ENCODE data around the gene GNL1. TPM values are rescaled to one million over a fixed set of nuclear protein-coding genes. Genes with fewer than 3 reads are reported as not detected.

GNL1 gene
- total and polyA plus RNA-seq, 10 of the 15 experiments (the other 5 are each of a cell fraction or from before 2014, with no cell fraction given) = 0.18 to 64.5 (median 45.5) TPM

DNA sequence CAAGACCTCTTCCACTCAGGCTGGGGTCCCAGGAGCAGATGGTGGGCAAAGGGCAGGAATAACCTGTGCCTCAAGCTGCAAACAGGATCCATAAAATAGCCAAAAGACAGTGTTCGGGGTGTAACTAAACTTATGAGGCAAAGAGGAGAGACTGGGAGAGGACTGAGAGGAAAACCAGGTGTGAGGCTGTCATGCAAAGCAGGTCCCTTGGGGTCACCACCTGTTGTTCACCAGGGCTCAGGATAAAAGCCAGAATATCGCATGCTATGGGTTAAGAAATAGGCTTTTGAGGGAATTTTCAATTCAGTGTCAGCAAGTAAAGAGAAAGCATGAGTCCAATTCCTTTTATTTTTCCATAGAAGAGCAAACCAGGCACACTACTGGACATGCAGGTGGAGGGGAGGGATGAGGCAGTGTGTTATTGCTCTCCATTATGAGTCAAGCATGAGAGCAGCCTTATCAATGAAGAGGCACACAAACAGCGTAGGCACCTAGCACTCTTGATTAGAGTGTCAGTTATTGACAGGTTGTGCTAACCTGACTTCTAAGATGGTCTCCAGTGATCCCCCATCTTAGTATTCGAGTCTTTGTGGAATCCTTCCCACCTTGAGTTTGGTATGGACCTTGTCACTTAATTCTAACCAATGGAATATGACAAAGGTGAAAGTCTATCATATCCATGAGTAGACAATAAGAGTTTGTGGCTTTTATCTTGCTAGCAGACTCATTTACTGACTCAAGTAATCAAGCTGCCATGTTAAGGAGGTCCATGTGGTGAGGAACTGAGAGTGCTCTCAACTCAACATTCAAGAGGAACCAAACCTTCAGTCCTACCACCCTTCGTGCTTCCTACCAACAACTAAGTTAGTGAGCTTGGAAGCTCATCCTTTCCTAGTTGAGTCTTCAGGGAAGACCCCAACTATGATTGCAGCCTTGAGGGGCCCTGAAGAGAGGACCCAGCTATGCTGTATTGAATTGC, 48.2 kb downstream of the GNL1 start:
- ChIA-PET POLR2A (interaction anchor here (0.6 to 2.9 kb wide), 4 partner anchors 9 to 25 kb away, joined by 3 to 16 read pairs (median 11); no protein-coding TSS in a partner anchor), RAD21 (ENCODE audit: unreplicated experiment) (interaction anchor here (0.8 to 3.4 kb wide), 6 partner anchors 8 to 49 kb away, joined by 3 to 30 read pairs (median 6); partner anchors contain the start of gene PRR3), CTCF (interaction anchor here (0.8 to 3.7 kb wide), 7 partner anchors 15 to 89 kb away, joined by 3 to 23 read pairs (median 7); no protein-coding TSS in a partner anchor), SMC1A (ENCODE audit: uncharacterized antibody, unreplicated experiment) (interaction anchor here (0.6 to 5.1 kb wide), 11 partner anchors 8 to 210 kb away, joined by 3 to 71 read pairs (median 5); no protein-coding TSS in a partner anchor)
- Histone ChIP-seq H3K27me3 (replicated peaks in 1 of 2; ENCODE audit: control insufficient read depth in 2 of 2, insufficient read depth in 2 of 2, low read length in 1 of 2) (no peaks in the 10 kb centered on the region), H3K4me2 (ENCODE audit: control insufficient read depth, insufficient read depth) (peak overlapping the region; percentile 75), H2AFZ (ENCODE audit: control insufficient read depth, low read depth, low read length) (peak overlapping the region; percentile 26), H3K9me3 (replicated peaks; ENCODE audit: control insufficient read depth, insufficient read depth, low read length) (no peaks in the 10 kb centered on the region), H3K4me3 (peak overlapping the region; percentile 31; the same call in 1 of the 2 replicates), H3K4me1 (ENCODE audit: control insufficient read depth, insufficient read depth, low read length) (peaks cover 53% of the 10 kb centered on the region), H3K36me3 (ENCODE audit: control insufficient read depth in 2 of 2, insufficient read depth in 2 of 2, low read length in 1 of 2) (no peaks in the 10 kb centered on the region), H4K20me1 (ENCODE audit: control insufficient read depth, insufficient read depth) (no peaks in the 10 kb centered on the region), H3K9ac (ENCODE audit: control insufficient read depth, insufficient read depth, low read length) (peak overlapping the region; percentile 67), H3K27ac (ENCODE audit: control insufficient read depth, insufficient read depth) (peak overlapping the region; percentile 97), H3K79me2 (ENCODE audit: control insufficient read depth, insufficient read depth, low read length) (no peaks in the 10 kb centered on the region)
- no peak for DNase-seq (ENCODE audit: low read depth, low spot score)
- in situ Hi-C loops (cut with MboI) = no loop called here
- peak; percentile 80 for ATAC-seq
- peak; percentile 66 for FAIRE-seq
- BruUV-seq (replicated peaks) = no TSS peak
- intact Hi-C loops (cut with micrococcal nuclease; ENCODE audit: unreplicated experiment) = loop anchor here (2.0 kb wide), 2 partner anchors 19 to 21 kb away; partner anchors contain the start of gene HLA-E
- 12% methylated on average over 5 of the region's 5 CpGs for WGBS (ENCODE audit: insufficient coverage, insufficient replicate concordance, low lambda C conversion rate, missing lambda C conversion rate)
- TF ChIP-seq, protein P1, sequence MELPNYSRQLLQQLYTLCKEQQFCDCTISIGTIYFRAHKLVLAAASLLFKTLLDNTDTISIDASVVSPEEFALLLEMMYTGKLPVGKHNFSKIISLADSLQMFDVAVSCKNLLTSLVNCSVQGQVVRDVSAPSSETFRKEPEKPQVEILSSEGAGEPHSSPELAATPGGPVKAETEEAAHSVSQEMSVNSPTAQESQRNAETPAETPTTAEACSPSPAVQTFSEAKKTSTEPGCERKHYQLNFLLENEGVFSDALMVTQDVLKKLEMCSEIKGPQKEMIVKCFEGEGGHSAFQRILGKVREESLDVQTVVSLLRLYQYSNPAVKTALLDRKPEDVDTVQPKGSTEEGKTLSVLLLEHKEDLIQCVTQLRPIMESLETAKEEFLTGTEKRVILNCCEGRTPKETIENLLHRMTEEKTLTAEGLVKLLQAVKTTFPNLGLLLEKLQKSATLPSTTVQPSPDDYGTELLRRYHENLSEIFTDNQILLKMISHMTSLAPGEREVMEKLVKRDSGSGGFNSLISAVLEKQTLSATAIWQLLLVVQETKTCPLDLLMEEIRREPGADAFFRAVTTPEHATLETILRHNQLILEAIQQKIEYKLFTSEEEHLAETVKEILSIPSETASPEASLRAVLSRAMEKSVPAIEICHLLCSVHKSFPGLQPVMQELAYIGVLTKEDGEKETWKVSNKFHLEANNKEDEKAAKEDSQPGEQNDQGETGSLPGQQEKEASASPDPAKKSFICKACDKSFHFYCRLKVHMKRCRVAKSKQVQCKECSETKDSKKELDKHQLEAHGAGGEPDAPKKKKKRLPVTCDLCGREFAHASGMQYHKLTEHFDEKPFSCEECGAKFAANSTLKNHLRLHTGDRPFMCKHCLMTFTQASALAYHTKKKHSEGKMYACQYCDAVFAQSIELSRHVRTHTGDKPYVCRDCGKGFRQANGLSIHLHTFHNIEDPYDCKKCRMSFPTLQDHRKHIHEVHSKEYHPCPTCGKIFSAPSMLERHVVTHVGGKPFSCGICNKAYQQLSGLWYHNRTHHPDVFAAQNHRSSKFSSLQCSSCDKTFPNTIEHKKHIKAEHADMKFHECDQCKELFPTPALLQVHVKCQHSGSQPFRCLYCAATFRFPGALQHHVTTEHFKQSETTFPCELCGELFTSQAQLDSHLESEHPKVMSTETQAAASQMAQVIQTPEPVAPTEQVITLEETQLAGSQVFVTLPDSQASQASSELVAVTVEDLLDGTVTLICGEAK (IDR thresholded peaks at IDR 0.05; ENCODE audit: borderline replicate concordance) = no peak
- no peak for TF ChIP-seq SP1 (IDR thresholded peaks at IDR 0.05; ENCODE audit: low read depth, low read length)
- TF ChIP-seq HDGF (IDR thresholded peaks at IDR 0.05) = no peak
- TF ChIP-seq, protein P2, sequence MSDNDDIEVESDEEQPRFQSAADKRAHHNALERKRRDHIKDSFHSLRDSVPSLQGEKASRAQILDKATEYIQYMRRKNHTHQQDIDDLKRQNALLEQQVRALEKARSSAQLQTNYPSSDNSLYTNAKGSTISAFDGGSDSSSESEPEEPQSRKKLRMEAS (IDR thresholded peaks at IDR 0.05; ENCODE audit: low read depth, low read length) = no peak
- no peak for TF ChIP-seq JUNB (IDR thresholded peaks at IDR 0.05)
- no peak for TF ChIP-seq SIX5 (IDR thresholded peaks at IDR 0.05; ENCODE audit: low read depth, low read length, severe bottlenecking)
- no peak for TF ChIP-seq BACH1 (IDR thresholded peaks at IDR 0.05; ENCODE audit: borderline replicate concordance)
- TF ChIP-seq POU2F2 (IDR thresholded peaks at IDR 0.05; ENCODE audit: borderline replicate concordance, low read depth, low read length) = no peak
- TF ChIP-seq ZZZ3 (IDR thresholded peaks at IDR 0.05; ENCODE audit: control insufficient read depth, insufficient read length, low read depth) = no peak
- TF ChIP-seq NR2F1 (conservative IDR thresholded peaks at IDR 0.05) = no peak
- TF ChIP-seq KLF5 (IDR thresholded peaks at IDR 0.05; ENCODE audit: partially characterized antibody) = no peak
- no peak for TF ChIP-seq POLR2AphosphoS5 (IDR thresholded peaks at IDR 0.05; ENCODE audit: low read length)
- no peak for TF ChIP-seq SMAD1 (IDR thresholded peaks at IDR 0.05; ENCODE audit: low read depth, partially characterized antibody)
- peak; percentile 32 to 33; a peak in 2 of 4 replicates for TF ChIP-seq IKZF2 (IDR thresholded peaks at IDR 0.05)
- no peak for TF ChIP-seq CHD4 (IDR thresholded peaks at IDR 0.05)
- TF ChIP-seq KAT2A (conservative IDR thresholded peaks at IDR 0.05; ENCODE audit: control insufficient read depth, low read depth, low read length) = no peak
- TF ChIP-seq, protein P3, sequence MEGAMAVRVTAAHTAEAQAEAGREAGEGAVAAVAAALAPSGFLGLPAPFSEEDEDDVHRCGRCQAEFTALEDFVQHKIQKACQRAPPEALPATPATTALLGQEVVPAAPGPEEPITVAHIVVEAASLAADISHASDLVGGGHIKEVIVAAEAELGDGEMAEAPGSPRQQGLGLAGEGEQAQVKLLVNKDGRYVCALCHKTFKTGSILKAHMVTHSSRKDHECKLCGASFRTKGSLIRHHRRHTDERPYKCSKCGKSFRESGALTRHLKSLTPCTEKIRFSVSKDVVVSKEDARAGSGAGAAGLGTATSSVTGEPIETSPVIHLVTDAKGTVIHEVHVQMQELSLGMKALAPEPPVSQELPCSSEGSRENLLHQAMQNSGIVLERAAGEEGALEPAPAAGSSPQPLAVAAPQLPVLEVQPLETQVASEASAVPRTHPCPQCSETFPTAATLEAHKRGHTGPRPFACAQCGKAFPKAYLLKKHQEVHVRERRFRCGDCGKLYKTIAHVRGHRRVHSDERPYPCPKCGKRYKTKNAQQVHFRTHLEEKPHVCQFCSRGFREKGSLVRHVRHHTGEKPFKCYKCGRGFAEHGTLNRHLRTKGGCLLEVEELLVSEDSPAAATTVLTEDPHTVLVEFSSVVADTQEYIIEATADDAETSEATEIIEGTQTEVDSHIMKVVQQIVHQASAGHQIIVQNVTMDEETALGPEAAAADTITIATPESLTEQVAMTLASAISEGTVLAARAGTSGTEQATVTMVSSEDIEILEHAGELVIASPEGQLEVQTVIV (IDR thresholded peaks at IDR 0.05; ENCODE audit: borderline replicate concordance, partially characterized antibody) = no peak

Measured in GM12878 (cell line).